HG02885 (cell line): ENCODE data around the gene IQCK.
A peak's percentile ranks its signal among the peaks of the same experiment; 100 is the strongest.

Source experiments
- ATAC-seq: cut with Tn5 transposase; IDR thresholded peaks from one replicate; pipeline ENCODE4 v1.9.1; 2021; ENCODE audit warnings: mild to moderate bottlenecking; ENCODE audit not compliant: unreplicated experiment, poor library complexity

The IQCK gene

DNA sequence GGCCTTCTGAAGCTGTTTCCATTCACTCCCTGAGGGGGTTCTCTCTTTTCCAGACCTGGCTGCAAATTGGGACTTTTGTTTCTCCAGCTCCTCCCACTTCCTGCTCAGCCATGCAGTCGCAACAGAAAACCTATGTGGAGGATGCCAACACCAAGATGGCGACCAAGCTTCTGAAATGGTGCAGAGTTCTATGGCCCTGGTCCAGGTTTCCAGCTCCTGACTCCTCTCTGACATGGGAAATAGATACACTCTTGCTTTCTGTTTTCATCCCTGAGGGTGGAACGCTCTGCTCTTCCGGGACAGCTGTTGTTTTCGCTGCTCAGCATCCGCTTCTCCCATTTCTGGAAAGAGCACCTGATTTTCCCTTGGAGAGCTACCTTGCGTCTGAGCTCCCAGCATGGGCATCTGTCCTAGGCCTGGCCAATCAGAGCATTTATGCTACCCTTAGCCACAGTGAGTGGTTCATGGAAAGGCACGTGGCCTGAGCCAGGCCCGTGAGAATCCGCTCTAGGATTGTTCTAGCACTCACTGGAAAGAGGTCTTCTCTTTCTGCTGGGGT, 158.5 kb downstream of the IQCK start:
- ATAC-seq, result no peak

GRCh38 chr16:19878757-19879156, 160.7 kb downstream of the IQCK start:
- no peak for ATAC-seq

- ATAC-seq, result no peak
Measured at GRCh38 chr16:19879241-19879792, 161.2 kb downstream of the IQCK start.

GRCh38 chr16:19881028-19881427, 163.0 kb downstream of the IQCK start:
- no peak for ATAC-seq

GRCh38 chr16:19881783-19882182, 163.7 kb downstream of the IQCK start:
- no peak for ATAC-seq

GRCh38 chr16:19882186-19882585, 164.1 kb downstream of the IQCK start:
- no peak for ATAC-seq

GRCh38 chr16:19882646-19883045, 164.6 kb downstream of the IQCK start:
- ATAC-seq, result no peak

DNA sequence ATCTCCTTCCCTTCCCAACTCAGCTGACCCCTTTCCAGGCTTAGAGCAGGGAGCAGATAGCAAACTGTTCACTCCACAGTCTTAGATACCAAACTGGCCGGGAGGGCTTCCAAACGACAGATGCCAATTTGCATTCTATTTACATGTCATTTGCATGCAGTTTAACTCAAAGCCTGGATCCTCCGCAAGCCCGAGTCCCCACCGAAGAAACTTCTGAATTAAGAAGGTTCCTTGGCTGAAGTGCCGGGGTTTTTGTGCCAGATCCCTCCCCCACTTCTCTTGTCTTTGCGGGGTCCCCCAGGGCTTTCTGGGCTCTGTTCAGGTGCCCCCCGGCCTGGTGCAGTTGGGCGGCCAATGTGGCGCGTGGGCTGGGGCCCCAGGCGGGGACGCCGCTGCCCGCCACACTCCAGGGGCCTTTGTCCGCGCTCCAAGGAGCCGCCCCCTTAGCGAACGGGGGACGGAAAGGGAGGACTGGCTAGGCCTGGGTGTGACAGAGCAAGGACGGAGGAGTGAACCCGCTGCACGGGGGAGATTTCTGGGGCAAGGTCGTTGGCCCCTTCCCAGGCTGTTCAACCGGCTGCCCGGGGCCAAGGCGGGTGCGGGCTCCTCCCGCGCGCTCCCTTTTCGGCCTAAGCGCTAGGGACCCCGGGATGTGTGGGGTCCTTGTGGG, 165.4 kb downstream of the IQCK start:
- ATAC-seq, result no peak

DNA sequence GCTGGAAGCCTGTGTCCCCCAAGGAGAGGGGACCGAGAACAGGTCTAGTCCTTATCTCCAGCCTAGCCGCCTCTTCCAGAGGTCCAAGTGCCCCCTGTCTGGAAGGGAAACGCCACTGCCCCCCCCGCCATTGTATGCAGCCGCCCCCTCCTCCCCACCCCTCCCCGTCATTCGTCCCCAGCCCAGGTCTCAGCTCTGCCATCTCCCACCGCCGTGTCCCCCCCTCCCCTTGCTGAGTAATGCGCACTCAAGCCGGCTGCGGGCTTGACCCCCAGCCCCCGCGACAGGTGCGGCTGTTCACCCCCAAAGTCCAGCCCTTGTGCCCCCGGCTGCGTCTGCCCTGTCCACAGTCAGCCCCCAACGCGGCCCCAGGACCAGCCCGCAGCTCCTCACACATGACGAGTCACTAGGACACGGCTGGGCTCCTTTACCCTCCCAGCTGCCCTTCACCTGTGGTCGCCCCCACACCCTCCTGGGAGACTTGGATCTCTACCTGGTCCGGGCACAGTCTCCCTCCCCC, 166.0 kb downstream of the IQCK start:
- ATAC-seq, result no peak

GRCh38 chr16:19884611-19885450, 166.8 kb downstream of the IQCK start, which contains the start of gene GPRC5B:
GPRC5B (minus strand) TSS chr16:19884848; CDS start chr16:19872845, 12,003 bp downstream.
- ATAC-seq, result no peak

DNA sequence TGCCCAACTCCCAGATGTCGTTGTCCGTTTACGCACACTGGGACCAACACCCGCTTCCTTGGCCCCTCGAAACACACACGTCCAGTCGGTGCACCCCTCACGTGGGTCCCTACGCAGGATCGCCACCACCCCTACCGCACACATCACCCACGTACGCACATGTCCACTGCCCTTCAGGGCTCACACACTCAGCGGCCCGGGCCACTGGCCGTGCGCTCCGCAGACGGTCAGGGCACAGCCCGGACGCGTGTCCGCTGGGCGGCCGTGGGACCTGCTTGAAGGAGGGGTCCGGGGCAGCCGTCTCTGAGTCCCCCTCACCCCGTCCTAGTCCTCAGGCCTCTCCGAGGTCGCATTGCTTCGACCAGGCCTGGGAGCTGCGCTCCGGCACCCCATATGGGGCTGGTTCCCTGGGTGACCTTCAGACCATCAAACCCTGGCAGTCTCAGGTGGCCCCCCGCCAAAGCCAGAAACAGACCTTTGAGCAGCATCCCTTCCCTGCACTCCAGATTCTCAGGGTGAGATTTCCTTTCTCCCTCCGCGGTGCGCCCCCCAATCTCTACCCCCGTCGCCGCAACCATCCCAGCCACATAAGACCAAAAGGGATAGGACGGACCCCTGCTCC, 167.5 kb downstream of the IQCK start:
- ATAC-seq, result no peak

DNA sequence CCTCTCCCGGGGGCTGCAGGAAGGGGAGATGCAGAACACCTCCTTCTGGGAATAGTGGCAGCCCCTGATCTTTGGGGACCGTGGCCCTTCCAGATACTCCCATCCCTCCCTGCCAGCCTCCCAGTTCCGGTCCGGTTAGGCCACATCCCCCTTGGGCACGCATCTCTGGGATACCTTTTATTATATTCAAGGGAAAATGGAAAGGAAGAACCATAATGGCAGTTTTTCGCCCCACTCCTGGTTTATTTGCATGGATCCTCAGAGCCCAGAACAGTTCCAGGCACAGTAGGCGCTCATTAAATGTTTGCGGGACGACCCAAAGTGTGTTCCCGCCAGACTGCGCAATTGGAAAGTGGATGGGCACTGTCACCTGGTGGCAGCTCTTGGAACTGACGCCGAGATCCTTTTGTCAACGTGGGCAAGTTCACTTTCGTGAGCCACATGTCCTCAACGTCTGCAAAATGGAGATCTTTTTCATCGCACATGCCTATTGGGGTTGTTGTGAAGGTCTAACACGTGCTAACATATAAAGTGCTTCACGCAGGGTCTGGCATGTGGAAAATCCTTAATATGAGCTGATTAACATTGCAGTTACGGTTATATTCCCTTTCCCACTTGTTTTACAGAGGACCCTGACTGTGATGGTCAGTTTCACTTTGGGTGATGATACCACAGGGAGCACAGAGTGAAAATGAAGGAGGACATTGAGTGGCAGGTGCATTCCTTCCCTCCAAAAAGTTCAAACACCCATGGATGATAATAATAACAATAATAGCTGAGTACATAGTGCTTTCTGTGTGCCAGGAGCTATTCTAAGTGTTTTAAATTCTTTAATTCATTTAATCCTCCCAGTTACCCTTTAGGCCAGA, 168.2 kb downstream of the IQCK start:
- peak; percentile 64 for ATAC-seq

DNA sequence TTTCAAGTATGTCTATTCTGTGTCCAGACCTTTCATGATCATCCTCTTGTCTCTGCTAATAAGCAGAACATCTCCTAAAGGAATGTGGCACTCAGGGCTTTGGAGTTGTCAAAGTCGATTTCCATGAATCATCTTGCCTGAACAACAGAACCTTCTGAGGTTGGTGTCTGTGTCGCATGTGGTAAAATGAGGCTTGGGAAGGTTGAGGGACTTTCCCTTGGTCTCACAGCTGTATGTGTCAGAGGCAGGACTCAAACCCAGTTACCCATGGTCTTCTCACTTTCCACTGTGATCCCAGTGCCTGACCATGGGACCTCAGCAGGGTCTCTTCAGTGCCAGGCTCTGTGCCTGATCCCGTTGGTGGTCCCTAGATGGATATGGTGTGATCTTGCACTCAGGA, 170.8 kb downstream of the IQCK start:
- ATAC-seq, result no peak

- ATAC-seq, result no peak
Measured at GRCh38 chr16:19890901-19891300, 172.8 kb downstream of the IQCK start.

DNA sequence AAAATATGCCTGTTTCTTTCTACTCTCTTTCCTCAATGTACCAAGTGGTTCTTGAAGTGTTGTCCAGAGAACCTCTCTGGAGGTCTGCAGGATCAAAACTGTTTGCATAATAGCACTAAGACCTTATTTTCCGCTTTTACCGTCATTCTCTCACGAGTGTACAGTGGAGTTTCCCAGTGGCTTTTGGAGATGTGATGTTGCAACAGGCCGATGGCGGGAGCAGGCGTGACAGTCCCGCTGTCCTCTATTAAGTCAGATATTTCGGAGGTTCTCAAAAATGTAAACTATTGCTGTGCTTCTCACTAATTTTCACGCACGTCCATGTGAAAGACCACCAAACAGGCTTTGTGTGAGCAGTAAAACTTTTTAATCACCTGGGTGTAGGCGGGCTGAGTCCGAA, 174.8 kb downstream of the IQCK start:
- no peak for ATAC-seq

GRCh38 chr16:19894586-19894985, 176.5 kb downstream of the IQCK start:
- ATAC-seq, result no peak

- ATAC-seq, result no peak
Measured at GRCh38 chr16:19896951-19897350, 178.9 kb downstream of the IQCK start.

DNA sequence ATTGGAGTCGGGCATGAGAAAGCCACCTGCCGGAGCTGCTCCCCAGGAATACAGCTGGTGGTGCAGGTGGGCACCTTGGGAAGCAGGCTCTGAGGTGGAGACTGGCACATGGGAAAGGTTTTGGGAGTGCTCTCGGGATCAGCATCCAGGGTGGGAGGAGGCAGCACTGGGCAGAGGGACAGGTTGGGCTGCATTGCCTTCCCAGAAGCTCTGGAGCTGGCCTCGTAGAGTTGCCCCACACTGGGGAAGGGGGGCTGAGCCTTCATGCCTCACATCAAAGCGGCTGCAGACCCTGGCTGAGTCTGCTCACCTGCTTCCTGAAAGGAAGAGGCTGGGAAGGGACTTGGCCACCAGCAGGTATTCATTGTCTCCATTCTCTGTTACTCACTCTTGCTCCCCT, 180.1 kb downstream of the IQCK start:
- no peak for ATAC-seq

DNA sequence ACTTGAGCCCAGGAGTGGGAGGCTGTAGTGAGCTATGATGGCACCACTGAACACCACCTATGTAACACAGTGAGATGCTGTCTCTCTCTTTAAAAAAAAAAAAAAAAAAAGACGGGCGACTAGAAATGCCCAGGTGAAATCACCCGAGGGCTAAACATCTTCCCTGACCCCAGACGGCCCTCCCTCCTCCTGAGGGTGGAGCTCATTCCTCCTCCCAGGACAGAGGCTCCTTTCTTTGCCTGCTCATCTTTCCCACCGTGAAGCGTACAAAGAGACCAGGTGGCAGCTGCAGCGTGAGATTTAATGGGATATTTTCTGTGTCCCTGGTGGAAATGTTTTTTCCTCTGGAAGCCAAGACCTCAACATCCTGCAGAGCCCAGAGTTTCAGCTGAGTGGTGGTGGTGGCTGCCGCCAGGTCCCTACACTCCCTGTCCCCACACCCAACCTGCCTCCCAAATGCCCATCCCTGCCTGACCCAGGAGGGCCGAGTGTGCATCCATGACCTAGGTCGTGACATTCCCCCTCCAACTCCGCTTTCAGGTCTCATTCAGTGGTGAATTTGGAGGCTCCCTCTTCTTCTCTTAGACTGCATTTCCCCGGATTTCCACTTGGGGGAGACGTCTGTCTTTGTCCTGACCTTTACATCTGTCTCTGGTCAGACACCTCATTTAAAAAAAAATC, 181.0 kb downstream of the IQCK start:
- no peak for ATAC-seq
